HG03575 (cell line): ENCODE measurements around the gene PRRT1.
"Not testable (repeated sequence)": the region's sequence is repeated elsewhere in the genome, so short reads cannot be mapped to it uniquely, and the experiment has no call there.

ENCODE experiments used
- ATAC-seq: cut with Tn5 transposase; IDR thresholded peaks from one replicate; pipeline ENCODE4 v1.9.1; 2021; ENCODE audit not compliant: unreplicated experiment, insufficient number of reproducible peaks, low FRiP score; ENCODE audit errors: extremely low read depth

PRRT1 gene

DNA sequence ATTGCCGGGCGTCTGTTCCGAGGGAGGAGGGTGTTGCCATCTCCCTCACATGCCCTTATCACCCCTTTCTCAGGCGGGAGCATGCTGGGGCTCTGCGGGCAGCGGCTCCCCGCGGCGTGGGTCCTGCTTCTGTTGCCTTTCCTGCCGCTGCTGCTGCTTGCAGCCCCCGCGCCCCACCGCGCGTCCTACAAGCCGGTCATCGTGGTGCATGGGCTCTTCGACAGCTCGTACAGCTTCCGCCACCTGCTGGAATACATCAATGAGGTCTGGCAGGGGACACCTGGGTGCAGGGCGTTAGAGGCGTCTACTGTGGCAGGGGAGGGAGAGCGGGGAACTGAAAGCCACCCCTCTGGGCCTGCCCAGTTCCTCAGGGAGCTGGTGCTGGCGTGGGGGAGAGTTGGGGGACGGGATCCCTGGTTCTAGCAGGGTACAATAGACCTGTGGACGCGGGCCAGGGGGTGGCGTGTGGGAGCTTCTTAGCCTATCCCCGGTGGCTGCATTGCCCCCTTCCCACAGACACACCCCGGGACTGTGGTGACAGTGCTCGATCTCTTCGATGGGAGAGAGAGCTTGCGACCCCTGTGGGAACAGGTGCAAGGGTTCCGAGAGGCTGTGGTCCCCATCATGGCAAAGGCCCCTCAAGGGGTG lies 2.9 kb upstream of the PRRT1 start:
- ATAC-seq: no peak

DNA sequence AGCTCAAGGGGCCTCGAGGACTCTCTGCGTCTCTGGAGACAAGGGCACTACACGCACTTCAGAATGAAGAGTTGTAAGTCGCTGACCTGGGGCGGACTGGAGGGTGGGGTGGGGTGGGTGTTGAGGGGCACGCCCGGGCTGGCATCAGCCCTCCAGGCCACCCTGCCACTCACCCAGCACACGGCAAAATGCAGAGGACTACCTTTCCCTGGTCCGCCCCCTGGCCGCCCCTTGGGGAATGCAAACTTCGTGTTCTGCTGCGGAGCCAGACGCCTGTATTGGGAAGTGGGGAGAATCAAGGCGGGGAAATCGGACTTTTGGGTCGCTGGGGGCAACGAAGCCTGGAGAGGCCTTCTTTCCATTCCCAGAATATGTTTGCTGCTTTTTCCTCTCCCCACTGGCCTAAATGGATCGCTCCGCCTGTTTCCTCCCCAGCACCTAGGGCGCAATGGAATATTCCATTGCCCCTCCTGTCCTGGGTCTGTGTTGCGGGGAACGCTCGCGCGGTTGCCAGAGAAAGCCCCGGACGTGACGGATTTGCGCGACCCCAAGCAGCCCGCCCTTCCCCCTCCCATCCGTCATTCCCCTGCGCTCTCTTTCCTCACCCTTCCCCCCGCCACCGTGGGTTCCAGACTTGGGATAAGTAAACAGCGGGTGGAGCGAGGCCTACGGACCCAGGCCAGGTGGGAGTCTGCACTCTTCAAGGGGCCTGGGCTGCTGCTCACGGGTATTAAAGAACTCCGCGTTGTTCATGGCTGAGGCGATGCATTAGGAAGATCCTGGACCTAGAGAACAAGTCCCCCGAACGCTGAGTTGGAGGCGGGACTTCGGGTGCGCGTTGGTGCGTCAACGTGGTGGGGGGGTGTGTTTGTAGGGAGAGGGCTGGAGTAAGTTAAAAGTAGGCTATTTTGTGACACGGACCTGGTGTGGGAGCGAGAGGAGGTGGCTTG lies 2.1 kb upstream of the PRRT1 start, which contains the start of gene PPT2:
Gene PPT2 (plus strand): TSS at position 578 of the 950 bp plus-strand sequence. CDS start 454 bp downstream, outside the sequence.
- ATAC-seq: no peak

DNA sequence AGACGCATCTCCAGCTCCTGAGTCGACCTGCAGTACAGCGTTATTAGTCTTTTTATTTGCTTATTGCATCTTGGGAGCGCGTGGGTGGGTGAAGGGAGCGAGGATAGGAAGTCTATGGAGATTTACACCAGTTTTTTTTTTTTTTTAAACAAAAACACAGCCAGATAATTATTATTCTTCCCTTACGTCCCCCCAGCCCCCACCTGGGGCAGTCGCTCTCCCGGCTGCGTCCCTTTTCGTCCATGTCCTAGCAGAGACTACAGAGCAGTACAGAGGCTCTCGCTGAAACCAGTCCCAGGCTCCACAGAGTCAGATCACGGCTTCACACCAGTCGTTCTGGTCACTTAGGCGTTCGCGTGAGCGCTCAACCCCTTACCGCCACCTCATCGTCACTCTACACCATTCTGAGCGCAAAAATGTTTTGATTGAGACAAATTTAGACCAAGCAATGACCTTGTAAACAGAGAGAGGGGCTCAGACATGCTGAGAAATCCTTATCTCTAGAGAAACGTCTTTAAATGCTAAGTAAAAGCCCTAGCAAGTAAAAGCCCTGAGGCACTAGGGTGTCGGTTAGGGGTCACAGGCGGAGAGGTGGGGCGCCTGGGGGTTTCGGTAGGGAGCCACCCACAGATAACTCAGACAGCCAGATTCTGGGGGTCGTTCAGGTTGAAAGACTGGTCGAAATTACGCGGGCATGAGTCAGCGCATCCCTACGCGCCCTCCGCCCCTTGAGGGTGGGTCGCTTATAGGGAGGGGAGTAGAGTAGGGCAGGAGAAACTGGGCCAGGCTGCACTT lies 1.2 kb upstream of the PRRT1 start:
- no peak for ATAC-seq

DNA sequence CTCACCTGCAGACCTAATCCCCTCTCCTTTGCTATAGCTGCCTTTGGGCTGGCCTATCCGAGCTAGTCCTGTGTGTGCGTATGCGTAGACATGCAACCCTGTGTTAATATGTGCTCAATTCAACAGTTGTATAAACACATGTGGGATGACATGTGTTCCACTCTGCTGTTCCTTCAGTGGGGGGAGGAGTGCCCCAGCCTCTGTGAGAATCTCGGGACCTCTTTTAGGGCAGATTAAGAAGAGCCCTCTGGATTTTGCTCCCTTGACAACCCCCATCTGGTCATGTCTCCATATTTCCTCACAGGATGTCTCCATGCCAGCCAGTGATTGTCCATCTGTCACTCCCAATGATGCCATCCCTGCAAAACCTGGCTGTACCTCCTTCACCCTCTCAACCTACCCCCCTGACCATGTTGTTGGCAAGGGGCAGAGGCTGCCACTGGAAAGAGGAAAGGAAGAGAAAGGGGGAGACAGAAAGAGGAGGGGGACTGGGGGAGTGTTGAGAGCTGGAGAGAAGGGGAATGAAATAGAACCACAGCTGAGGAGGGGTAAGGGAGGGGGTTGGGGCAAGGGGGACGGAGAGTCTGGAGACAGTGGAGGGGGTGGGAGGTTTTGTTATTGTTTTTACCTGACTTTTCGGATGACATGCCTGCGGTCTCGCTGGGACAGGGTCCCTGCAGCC lies 417 bp downstream of the PRRT1 start:
- no peak for ATAC-seq

DNA sequence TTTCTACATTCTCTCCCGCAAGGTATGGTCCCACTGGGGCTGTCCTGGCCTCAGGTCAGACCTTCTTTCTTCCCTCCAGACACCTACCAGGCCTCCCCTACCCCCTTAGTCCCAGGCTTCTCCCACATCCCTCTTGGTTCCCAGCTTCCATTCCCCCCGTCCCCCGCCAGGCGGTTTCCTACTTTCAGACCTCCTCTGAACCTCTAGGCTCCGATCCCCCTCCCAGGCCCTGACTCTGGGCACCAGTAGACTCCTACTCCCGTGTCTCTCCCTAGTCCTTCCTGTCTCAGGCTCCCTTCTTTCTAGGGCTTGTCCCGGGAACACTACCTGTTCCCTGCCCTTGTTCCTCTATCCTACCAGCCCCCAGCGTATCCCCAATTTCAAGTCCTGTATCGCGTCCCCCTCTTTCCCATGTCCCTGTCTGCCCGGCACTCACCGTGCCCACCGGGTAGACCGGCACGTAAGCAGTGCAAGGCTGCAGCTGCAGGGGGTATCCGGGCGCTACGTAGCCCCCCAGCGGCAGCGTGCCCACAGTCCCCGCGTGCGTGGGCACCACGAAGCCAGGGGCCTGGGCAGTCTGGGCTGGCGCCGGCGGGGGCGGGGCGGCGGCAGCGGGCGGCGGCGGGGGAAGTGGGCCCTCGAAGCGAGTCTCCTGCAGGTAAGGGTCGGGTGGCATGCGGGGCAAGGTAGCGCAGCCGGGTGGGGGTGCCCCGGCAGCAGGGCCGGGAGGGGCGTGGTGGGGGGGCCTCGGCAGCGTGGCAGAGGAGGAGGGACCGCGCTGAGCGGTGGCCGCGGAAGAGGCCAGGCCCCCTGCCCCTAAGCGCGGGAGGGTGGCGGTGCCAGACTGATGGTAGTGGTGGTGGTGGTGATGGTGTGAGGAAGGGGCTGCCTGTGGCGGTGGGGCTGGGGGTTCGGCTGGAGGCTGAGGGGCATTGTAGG lies 1.5 kb downstream of the PRRT1 start:
- no peak for ATAC-seq

DNA sequence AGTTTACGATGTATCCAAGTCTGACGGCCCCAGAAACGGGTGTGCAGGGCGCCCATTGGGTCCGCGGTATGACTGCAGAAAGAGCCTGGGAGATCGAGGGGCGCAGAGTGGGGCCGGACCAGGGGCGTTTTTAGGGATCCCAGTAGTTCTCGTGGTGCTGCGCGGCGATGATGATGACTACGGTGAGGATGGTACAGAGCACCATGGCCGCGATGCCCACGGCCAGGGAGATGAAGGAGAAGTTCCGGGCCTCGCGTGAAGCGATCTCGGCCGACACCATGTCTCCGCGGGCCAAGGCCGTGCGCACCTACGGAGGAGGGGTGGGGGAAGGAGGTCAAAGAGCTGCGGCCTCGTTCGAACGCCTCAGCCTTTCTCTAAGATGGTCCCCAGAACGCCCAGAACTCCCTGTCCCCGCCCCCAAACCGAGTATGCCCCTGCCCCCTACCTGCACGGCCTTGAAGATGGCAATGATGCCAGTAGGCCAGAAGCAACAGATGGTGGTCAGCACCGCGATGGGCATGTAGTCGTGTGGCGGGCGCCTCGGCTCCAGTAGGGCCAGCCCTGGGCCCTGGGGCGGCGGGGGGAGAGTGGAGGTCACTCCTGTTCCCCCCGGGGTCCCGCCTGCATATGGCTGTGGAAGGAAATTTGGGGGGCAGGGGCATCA lies 2.5 kb downstream of the PRRT1 start:
- no peak for ATAC-seq

DNA sequence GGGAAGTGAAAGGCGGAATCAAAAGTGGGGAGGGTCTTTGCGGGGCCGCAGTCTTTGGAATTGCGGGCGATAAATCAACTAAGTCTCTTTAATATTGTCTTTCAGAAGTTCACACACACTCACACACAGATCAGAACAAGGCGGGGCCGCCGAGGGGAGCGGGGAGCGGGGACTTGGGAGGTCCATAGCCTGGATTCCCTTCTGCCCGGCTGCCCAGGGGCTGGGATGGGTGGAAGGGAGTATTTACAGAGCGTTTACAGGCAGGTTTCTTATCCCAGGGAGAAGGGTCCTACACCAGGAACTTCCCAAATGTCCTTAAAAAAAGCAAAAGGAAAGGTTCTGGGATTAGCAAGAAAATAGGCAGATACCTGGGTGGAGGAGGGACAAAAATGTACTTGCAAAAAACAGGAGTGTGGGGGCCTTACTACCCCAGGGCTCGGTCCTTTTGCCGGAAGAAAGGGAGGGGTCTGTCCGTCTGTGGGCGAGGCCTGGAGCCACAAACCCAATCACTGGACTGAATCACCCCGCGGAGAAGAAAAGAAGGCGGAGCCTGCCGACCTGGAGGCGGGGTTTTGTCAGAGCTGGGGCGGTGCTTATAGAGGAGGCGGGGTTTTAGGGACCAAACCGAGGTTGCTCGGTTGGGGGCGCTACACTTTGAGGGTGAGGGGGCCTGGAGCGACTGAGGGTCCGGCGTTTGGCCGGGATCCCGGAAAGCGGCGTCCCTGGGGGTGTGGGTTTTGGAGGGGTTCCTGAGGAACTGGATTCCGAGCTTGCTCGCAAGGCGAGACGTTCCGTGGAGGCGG lies 3.2 kb downstream of the PRRT1 start:
- no peak for ATAC-seq

DNA sequence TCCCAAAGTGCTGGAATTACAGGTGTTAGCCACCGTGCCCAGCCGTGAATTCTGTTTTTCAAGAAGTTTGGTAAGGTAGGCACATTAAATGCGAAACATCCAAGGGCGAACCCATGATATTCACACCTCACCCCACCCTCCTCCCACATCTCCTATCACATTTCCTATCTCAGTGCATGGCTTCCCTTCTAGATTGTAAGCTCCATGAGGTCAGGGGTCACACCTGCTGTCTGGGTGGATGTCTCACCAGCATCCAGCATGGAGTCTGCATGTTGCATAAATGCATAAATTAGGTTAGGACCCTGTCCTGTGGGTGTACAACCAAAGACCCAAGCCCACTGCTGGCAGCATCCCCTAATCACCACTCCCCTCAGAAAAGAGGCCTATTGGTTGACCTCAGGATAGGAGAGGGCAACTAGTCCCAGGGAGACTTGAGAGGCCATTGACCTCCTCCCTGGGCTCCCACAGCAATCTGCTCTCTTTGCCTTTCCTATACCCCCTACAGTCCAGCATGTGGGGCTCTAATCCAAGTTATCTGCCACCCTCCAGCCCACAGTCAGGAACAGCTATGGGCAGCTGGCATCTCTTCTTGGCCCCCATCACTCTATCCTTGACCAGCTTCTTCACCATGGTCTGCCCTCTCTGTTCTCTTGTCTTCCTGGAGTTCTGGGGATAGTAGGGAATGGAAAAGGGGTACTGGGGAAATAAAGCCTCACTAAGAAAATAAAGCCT lies 4.2 kb downstream of the PRRT1 start:
- no peak for ATAC-seq

DNA sequence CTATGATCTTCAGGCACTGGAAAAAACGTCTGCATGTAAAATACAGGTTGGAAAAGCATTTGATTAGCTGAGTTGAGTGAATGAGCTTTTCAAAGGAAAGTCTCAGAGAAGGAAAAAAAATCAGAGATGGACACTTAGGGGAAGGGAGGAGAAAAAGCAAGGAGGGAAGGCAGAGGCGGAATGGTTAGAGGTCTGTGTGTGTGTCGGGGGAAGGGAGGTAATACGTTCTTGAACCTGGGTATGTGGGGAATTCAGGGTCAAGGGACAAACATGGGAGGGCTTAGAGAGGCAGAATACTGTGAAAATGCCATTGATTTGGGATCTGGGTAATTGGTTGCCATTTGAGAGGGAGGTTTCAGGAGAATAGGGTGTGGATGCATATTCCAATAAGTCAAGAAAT lies 5.1 kb downstream of the PRRT1 start:
- no peak for ATAC-seq

DNA sequence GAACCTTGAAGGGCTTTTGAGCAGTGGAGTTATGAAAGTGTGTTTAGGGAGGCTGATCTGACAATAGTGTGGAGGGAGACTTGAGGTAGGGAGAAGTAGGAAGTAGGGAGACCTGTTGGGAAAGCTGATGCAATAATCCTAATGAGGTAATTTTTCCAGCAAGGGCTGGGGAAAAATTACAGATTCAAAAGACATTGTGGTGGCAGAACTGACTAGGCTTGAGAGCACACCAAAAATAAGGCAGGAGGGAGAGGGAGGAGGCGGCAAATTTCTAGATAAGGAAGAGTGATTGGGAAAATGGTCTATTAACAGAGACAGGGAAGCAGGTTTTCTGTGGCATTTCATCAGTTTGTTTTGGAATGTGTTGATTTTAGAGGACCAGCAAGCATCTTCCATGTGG lies 5.5 kb downstream of the PRRT1 start:
- ATAC-seq: no peak

DNA sequence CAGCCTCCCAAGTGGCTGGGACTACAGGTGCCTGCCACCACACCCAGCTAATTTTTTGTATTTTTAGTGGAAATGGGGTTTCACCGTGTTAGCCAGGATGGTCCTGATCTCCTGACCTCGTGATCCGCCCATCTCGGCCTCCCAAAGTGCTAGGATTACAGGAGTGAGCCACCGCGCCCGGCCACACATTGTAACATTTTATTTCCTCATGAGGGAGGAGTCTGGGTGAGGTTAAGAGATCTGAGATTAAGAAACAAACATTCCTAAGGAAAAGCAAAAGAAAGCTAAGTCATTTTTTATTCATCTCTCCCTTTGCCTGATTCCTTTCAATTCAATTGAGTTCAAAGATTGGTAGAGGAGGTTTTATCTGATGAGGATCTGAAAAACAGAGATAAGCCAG lies 7.5 kb downstream of the PRRT1 start:
- not testable (repeated sequence) for ATAC-seq

DNA sequence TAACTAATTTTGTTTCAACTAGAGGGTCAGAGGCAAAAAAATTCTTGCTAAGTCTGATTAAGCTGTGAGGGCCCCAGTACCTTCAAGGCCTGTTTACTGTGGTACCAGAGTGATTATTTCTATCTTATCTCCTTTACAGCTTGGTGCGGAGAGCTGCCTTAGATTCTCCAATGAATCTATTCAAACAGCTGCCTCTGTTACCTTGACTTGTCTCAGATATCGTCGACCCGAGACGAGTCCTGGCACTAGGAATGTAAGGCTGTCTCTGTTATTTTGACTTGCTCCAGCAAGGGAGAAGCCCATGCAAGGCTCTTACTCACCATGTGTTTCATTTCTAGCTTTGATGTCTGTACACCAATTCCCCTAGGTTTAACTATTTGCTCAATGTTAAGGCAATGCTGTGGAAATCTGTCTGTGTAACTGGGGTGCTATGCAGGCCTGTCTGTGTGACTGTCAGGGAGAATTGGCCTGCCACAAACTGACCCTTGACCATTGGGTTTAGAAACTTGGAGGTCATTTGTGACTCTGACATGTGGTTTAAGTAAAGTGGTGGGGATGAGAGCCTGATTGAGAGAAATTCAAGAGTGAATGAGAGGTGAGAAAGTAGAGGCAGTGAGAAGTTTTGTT lies 11.2 kb downstream of the PRRT1 start:
- ATAC-seq: no peak

DNA sequence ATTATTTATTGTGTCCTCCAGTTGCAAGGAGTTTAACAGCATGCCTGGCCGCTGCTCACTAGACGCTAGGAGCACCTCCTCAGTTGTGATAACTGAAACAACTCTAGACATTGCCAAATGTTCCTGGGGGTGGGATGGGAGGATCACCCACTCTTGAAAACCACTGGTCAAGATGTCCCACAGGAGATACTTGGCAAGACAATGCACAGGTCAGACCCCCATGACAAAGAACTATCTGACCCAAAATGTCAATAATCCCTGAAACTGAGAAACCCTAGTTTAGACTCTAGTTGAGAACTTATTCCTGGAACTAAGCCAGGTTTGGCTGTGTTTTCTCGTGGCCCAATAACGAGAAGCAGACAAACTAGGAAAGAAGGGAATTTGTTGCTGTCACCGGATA lies 12.1 kb downstream of the PRRT1 start:
- no peak for ATAC-seq

DNA sequence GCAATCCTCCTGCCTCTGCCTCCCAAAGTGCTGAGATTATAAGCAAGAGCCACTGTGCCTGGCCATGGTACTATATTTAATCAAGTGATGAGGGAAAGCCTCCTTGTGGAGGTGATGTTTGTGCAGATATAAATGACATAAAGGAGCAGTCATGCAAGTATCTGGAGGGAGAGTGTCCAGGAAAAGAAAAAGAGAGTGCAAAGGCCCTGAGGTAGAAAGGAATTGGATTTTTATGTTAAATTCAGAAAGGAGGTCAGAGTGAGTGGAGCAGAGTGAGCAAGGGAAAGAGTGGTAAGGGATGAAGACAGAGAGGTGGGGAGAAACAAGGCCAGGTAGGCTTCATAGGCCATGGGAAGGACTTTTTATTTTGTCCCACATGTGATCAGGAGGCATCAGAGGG lies 14.3 kb downstream of the PRRT1 start:
- no peak for ATAC-seq

DNA sequence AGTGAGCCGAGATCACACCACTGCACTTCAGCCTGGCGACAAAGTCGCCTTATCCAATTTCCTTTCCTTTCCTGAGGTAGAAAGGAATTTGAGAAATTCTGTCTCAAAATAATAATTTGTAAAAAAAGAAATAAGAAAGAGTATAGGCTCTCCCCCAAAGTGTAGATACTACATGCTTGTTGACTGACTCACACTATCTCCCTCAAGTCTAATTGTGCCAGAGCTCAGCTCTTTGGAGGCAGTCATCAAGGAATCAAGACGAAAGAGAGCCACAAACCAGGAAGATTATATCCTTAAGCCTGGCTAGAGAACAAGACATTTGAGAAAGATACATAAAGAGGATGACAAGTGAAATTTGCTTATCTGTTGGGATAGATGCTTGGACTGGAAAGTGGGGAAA lies 18.0 kb downstream of the PRRT1 start:
- ATAC-seq: no peak

DNA sequence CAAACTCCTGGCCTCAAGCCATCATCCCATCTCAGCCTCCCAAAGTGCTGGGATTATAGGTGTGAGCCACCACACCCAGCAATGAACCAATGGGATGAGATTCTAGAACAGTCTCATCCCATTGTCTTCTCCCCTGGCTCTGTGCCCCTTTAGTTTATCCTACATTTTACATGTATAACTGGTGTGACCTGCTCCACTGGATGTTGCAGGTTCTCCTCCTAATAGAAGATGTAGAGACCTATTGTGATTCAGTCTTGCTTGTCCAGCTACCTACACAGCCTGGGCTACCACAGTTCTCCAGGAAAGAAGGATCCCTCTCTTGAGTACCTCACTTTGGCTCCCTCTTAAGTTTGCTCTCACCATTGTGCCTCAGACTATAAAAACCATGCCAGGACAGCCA lies 19.6 kb downstream of the PRRT1 start:
- no peak for ATAC-seq
